Naive B cell (primary cell): ENCODE data around the gene CACNA1A. TPM values are rescaled to one million over a fixed set of nuclear protein-coding genes. Genes with fewer than 3 reads are reported as not detected.

Source experiments
- ATAC-seq, 2 donors: fragments of 150-1000 bp; cut with Tn5 transposase; 2 replicates each; pipeline ENCODE4 v1.10.0; 2021; ENCODE audit warnings: low read depth in 2 of 2, mild to moderate bottlenecking in 2 of 2, moderate library complexity in 2 of 2
- DNase-seq: peaks from one replicate; pipeline ENCODE4 v3.0.0; 2022
- H3K27ac Mint-ChIP-seq, 6 donors: one replicate each; pipeline ENCODE4 v1.8.0; 2020 to 2022; ENCODE audit warnings: mild to moderate bottlenecking in 6 of 6, mixed read lengths in 6 of 6, moderate library complexity in 5 of 6, inconsistent platforms in 2 of 6
- H3K27me3 Mint-ChIP-seq, 3 donors: one replicate each; pipeline ENCODE4 v1.8.0; 2021 to 2022; ENCODE audit warnings: mixed read lengths in 3 of 3, mild to moderate bottlenecking in 1 of 3
- H3K36me3 Mint-ChIP-seq, 2 donors: one replicate each; pipeline ENCODE4 v1.8.0; 2020 to 2022; ENCODE audit warnings: mixed read lengths in 2 of 2, inconsistent platforms in 1 of 2, mild to moderate bottlenecking in 1 of 2
- H3K4me1 Mint-ChIP-seq, 3 donors: one replicate each; pipeline ENCODE4 v1.8.0; 2020 to 2022; ENCODE audit warnings: mixed read lengths in 3 of 3, inconsistent platforms in 1 of 3, mild to moderate bottlenecking in 1 of 3, moderate library complexity in 1 of 3
- H3K4me3 Mint-ChIP-seq, 8 donors: one replicate each; pipeline ENCODE4 v1.8.0; 2020 to 2022; ENCODE audit warnings: mild to moderate bottlenecking in 8 of 8, mixed read lengths in 8 of 8, moderate library complexity in 8 of 8, inconsistent platforms in 2 of 8
- H3K9me3 Mint-ChIP-seq, 7 donors: one replicate each; pipeline ENCODE4 v1.8.0; 2020 to 2022; ENCODE audit warnings: mixed read lengths in 7 of 7, mild to moderate bottlenecking in 5 of 7, inconsistent platforms in 2 of 7, moderate library complexity in 1 of 7
- polyA plus RNA-seq, 6 donors: library from polyadenylated mRNA; unstranded; fragments of 300-500 nt; fragmentation: Illumina TruSeq; gene quantifications; one replicate each; pipeline ENCODE4 v1.2.3, GENCODE V29; 2021; ENCODE audit warnings: low read depth in 6 of 6

CACNA1A gene
- polyA plus RNA-seq, 6 donors from 2014 or later: 0.24 to 2.2 (median 1.3) TPM

DNA sequence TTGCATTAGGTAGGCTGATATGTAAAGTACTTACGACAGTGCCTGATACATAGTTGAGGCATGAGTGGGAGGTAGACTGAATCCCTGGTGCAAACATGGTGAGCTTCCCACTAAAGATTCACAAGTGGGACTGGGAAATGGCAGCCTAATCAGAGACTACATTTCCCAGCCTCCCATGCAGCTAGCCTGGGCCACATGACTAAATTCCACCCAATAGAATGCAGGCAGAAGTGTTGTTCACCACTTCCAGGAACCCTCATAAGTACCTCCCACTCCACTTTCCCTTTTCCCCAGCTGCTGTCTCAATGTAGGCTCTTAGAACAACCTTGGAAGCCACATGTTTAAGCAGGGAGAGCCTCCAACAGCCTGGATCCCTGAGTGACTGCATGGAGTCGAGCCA is 104.9 kb downstream of the CACNA1A start:
- Mint-ChIP-seq H3K27me3 (peaks cover 23 to 34% (median 30%) of the 10 kb centered on the region in 3 donors), H3K4me1 (no peaks in the 10 kb centered on the region), H3K27ac (no peak overlapping the region), H3K9me3 (peaks cover 3 to 30% (median 13%) of the 10 kb centered on the region in 7 donors), H3K36me3 (peaks cover 8 to 12% of the 10 kb centered on the region in 2 donors), H3K4me3 (no peak overlapping the region)
- DNase-seq (no peak), ATAC-seq (no peak)

DNA sequence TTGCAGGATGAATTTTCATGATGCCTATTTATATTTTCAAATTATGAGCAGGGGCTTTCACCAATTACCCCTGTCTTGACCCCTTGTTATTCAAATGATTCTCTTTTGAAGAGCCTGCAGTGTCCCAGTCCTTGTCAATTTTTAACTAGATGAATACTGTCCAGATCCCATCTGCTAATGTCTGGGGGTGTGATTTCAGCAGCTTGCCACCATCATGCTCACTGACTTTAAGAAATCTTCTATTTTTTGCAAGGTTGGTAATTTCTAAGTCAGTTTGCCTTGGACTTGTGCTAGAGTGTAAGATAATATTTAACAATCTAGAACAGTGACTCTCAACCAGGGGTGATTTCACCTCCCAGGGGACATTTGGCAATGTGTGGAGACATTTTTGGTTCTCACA is 106.0 kb downstream of the CACNA1A start:
- no peak for DNase-seq
- Mint-ChIP-seq H3K27ac (no peak overlapping the region), H3K4me3 (no peak overlapping the region), H3K36me3 (peaks cover 8 to 12% of the 10 kb centered on the region in 2 donors), H3K27me3 (peaks cover 32 to 43% (median 36%) of the 10 kb centered on the region in 3 donors), H3K4me1 (peaks cover 0 to 3% (median 0%) of the 10 kb centered on the region in 3 donors), H3K9me3 (peaks cover 3 to 30% (median 13%) of the 10 kb centered on the region in 7 donors)
- no peak for ATAC-seq

- DNase-seq: no peak
- H3K9me3 Mint-ChIP-seq: peaks cover 3 to 30% (median 13%) of the 10 kb centered on the region in 7 donors
- no peak overlapping the region for H3K27ac Mint-ChIP-seq
- H3K4me3 Mint-ChIP-seq: no peak overlapping the region
- peaks cover 0 to 3% (median 0%) of the 10 kb centered on the region in 3 donors for H3K4me1 Mint-ChIP-seq
- ATAC-seq: no peak
- H3K36me3 Mint-ChIP-seq: peaks cover 8 to 12% of the 10 kb centered on the region in 2 donors
- H3K27me3 Mint-ChIP-seq: peaks cover 34 to 44% (median 36%) of the 10 kb centered on the region in 3 donors
These were observed 106.5 kb downstream of the CACNA1A start for GRCh38 chr19:13399746-13400145.

DNA sequence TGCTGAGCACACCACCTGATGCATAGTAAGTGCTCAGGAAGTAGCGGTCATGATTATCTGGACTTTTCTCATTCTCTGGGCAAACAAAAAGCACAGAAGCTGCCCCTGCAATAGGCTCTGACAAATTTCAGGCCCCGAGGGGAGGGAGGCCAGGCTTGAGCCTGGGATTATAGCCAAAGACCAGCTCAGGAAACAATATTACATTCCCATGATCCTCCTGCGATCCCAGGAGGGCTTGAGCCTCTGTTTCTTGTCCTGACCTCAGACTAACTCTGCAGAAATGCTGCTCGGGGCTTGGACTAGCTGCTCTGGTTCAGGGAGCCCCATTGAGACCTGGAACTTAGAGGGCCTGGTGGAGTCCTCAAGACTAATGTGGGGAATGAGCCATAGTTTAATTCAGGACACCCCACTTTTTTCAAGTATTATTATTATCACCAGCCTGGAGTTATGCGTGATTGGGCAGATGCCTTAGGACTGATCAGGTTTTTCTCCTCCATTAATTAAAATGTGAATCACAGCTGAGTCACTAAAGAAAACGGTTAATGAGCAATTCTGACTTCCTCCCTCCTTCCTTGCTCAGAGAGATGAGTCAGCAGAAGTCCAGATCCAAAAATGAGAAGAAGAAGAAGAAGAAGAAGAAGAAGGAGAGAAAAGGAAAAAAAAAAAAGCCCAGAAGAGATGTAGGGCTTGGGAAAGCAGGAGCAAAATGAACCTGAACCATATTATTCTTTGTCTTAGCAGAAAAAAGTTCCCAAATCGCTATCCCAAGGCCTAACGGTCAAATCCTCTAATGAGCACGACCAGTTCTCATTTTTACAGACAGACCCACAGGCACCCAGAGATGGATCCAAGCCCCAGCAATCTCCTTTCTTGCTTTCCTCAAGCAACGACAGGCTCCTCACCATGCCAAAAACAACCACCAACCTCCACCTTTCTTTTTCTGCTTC is 107.2 kb downstream of the CACNA1A start:
- Mint-ChIP-seq H3K4me1 (peaks cover 0 to 3% (median 0%) of the 10 kb centered on the region in 3 donors), H3K9me3 (peaks cover 3 to 30% (median 13%) of the 10 kb centered on the region in 7 donors), H3K27me3 (peaks cover 31 to 51% (median 41%) of the 10 kb centered on the region in 3 donors), H3K27ac (no peak overlapping the region), H3K4me3 (no peak overlapping the region), H3K36me3 (peaks cover 8 to 14% of the 10 kb centered on the region in 2 donors)
- ATAC-seq: no peak
- DNase-seq: no peak

- ATAC-seq (no peak), DNase-seq (no peak)
- Mint-ChIP-seq H3K4me3 (no peak overlapping the region), H3K27ac (no peak overlapping the region), H3K27me3 (peaks cover 30 to 60% (median 45%) of the 10 kb centered on the region in 3 donors), H3K9me3 (peaks cover 3 to 30% (median 13%) of the 10 kb centered on the region in 7 donors), H3K36me3 (peaks cover 8 to 23% of the 10 kb centered on the region in 2 donors), H3K4me1 (peaks cover 7% of the 10 kb centered on the region in 3 donors)
These were observed 108.1 kb downstream of the CACNA1A start for GRCh38 chr19:13398182-13398581.

- ATAC-seq (no peak), DNase-seq (no peak)
- Mint-ChIP-seq H3K4me3 (no peak overlapping the region), H3K27me3 (peaks cover 30 to 75% (median 52%) of the 10 kb centered on the region in 3 donors), H3K4me1 (peaks cover 7% of the 10 kb centered on the region in 3 donors), H3K36me3 (peaks cover 12 to 24% of the 10 kb centered on the region in 2 donors), H3K27ac (no peak overlapping the region), H3K9me3 (peaks cover 4 to 28% (median 10%) of the 10 kb centered on the region in 7 donors)
These were observed 109.8 kb downstream of the CACNA1A start for GRCh38 chr19:13396250-13397080.

DNA sequence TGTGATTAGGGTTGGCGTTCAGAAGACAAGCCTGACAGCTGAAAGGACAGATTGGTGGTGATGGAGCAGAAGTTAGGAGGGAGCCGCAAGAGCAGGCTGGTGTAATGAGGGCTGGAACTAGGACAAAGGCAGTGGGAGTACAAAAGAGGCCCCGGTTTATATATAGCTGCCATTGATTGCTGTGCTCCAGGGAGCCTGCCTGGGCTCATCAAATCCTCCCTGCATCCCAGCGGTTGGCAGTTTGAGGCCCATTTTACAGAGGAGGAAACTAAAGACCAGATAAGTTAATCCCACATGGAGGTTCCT is 123.7 kb downstream of the CACNA1A start:
- Mint-ChIP-seq H3K27me3 (peaks cover 8 to 16% (median 10%) of the 10 kb centered on the region in 3 donors), H3K36me3 (peaks cover 0 to 7% of the 10 kb centered on the region in 2 donors), H3K27ac (no peak overlapping the region), H3K4me3 (no peak overlapping the region), H3K4me1 (no peaks in the 10 kb centered on the region), H3K9me3 (peaks cover 0 to 4% (median 3%) of the 10 kb centered on the region in 7 donors)
- DNase-seq (no peak), ATAC-seq (no peak)

DNA sequence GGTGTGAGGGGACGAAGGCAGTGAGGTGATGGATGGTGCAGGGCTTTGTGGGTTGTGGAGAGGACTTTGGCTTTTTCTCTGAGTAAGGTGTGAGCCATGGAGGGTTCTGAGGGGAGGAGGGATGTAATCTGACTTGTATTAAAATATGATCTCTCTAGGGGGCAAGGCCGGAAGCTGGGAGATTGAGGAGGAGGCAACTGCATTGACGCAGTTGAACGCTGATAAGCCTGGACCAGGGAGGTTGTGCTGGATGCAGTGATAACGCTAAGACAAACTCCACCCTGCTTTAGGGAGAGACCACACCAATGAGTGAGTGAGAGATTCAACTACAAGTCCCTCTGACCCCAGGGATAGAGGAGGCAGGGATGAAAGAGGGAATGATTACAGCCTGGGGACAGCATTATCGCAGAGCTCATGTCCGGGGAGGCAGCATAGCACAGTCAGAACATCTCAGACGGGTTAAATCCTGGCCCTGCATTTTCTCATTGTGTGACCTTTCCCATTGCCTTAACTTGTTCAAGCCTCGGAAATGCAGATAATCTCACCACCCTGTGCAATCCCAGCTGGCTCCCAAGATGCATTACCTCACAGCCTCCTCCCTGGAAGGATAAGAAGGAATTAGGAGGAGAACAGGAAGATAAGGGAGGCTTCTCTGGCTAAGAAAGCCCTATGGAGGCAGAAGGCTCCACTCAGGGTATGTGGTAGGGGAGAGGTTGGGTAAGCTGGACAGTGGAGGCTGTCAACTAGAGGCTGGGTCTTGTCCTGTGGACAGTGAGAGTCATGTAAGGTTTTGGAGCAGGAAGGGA is 124.2 kb downstream of the CACNA1A start:
- peaks cover 0 to 7% of the 10 kb centered on the region in 2 donors for H3K36me3 Mint-ChIP-seq
- DNase-seq (no peak), ATAC-seq (no peak)
- peaks cover 0 to 6% (median 0%) of the 10 kb centered on the region in 7 donors for H3K9me3 Mint-ChIP-seq
- no peak overlapping the region for H3K4me3 Mint-ChIP-seq
- H3K27ac Mint-ChIP-seq: no peak overlapping the region
- H3K27me3 Mint-ChIP-seq: peaks cover 4 to 16% (median 5%) of the 10 kb centered on the region in 3 donors
- H3K4me1 Mint-ChIP-seq: no peaks in the 10 kb centered on the region

DNA sequence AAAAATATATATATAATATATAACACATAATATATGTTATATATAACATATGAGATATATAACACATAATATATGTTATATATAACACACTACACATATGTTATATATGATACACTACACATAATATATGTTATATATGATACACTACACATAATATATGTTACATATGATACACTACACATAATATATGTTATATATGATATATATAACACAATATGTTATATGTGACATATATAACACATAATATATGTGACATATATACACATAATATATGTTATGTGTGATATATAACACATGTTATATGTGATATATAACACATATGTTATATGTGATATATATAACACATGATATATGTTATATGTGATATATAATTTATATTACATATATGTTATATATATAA is 129.7 kb downstream of the CACNA1A start:
- Mint-ChIP-seq H3K27me3 (peaks cover 5 to 8% (median 7%) of the 10 kb centered on the region in 3 donors), H3K4me1 (no peaks in the 10 kb centered on the region), H3K36me3 (peaks cover 0 to 7% of the 10 kb centered on the region in 2 donors), H3K9me3 (peaks cover 7 to 22% (median 12%) of the 10 kb centered on the region in 7 donors), H3K4me3 (no peak overlapping the region), H3K27ac (no peak overlapping the region)
- ATAC-seq (no peak), DNase-seq (no peak)

DNA sequence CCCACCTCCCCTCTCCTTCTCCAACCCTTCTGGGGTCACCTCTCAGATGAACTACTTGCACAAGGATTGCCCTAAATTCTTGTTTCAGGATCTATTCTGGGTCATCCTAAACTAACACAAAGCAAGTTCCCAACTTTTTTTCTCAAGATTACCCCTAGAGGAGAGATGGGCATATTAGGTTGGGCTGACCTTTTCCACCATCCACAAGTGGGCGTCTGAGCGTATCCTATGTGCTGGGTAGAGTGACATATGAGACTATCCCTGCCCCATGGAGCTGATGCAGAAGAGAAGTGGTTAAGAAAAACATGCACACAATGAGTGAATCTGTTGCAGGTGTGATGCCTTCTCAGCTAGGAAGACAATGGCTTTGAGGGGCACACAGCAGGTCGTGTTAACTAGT is 132.7 kb downstream of the CACNA1A start:
- no peaks in the 10 kb centered on the region for H3K4me1 Mint-ChIP-seq
- no peak for DNase-seq
- H3K4me3 Mint-ChIP-seq: no peak overlapping the region
- H3K27ac Mint-ChIP-seq: no peak overlapping the region
- H3K36me3 Mint-ChIP-seq: no peaks in the 10 kb centered on the region
- peaks cover 7 to 22% (median 12%) of the 10 kb centered on the region in 7 donors for H3K9me3 Mint-ChIP-seq
- peaks cover 0 to 15% (median 0%) of the 10 kb centered on the region in 3 donors for H3K27me3 Mint-ChIP-seq
- ATAC-seq: no peak

- Mint-ChIP-seq H3K27ac (no peak overlapping the region), H3K4me1 (no peaks in the 10 kb centered on the region), H3K27me3 (peaks cover 0 to 12% (median 0%) of the 10 kb centered on the region in 3 donors), H3K36me3 (no peaks in the 10 kb centered on the region), H3K4me3 (no peak overlapping the region), H3K9me3 (peaks cover 7 to 18% (median 9%) of the 10 kb centered on the region in 7 donors)
- ATAC-seq (no peak), DNase-seq (no peak)
These were observed 135.3 kb downstream of the CACNA1A start for GRCh38 chr19:13370948-13371347.

DNA sequence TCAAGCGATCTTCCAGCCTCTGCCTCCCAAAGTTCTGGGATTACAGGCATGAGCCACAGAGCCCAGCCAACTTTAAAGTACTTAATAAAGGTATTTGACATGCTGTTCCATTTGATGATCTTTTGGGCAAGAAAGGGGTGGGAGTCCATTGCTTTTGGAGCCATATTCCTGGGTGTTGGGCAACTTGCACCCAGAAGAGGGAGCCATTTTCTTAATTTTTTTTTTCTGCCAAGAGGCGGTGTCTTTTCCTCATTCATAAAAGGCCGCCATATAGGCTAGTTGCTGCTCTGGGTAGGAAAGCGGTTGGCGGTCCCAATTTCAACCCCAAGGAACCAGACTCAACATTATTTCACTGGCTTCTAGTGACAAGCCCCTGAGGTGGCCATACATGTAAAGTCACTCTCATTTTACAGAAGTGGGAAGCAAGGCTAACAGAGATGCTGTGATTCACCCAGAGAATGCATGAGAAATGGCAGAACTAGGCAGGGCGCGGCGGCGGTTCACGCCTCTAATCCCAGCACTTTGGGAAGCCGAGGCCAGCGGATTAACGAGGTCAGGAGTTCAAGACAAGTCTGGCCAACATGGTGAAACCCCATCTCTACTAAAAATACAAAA is 139.6 kb downstream of the CACNA1A start:
- H3K36me3 Mint-ChIP-seq: no peaks in the 10 kb centered on the region
- H3K27me3 Mint-ChIP-seq: peaks cover 5 to 17% (median 11%) of the 10 kb centered on the region in 3 donors
- H3K4me1 Mint-ChIP-seq: no peaks in the 10 kb centered on the region
- DNase-seq (no peak), ATAC-seq (no peak)
- peaks cover 0 to 4% (median 0%) of the 10 kb centered on the region in 7 donors for H3K9me3 Mint-ChIP-seq
- H3K4me3 Mint-ChIP-seq: no peak overlapping the region
- H3K27ac Mint-ChIP-seq: no peak overlapping the region
